ENCODE results near the gene VTN.

The VTN gene

DNA sequence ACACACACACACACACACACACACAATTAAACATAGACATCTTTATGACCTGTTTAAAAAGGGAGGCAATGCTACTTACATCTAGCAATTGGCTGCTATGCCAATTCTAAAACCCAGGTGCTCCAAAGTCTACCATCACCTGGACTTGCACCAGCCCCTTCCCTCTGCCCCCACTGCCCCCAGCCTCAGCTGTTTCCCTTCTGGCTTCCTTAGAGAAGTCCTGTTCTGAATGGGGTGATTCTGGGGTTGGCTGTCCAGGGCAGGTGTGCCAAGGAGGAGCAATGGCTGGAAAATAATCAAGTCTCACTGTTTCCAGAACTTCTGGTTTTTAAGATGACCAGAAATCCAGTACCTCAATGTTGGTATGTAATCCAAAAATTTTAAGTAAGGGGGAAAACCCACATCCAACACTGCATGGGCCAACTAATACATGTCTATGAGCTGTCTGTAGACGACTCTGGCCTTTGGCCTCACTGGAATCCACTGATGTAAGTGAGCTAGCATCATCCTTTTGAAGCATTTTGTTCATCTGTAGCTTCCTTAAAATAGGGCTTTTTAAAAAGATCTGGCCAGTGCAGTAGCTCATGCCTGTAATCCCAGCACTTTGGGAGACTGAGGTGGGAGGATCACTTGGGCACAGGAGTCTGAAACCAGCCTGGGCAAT is 36.9 kb downstream of the VTN start:
- H3K4me1 ChIP-seq (ENCODE audit: control extremely low read depth in 1 of 4, control insufficient read depth in 4 of 4, insufficient read depth in 4 of 4, low read length in 3 of 4): peaks cover 7 to 30% (median 22%) of the 10 kb centered on the region in 4 experiments
- DNase-seq: no peak
- no peak overlapping the region for H3K27ac ChIP-seq (ENCODE audit: insufficient read depth in 1 of 2, low read depth in 1 of 2, low read length in 2 of 2, poor library complexity in 1 of 2, severe bottlenecking in 2 of 2)
- WGBS (ENCODE audit: insufficient coverage): 89% methylated on average over 1 of the region's 1 CpG
- H3K4me3 ChIP-seq (ENCODE audit: control insufficient read depth in 1 of 7, extremely low read depth in 1 of 7, insufficient read depth in 4 of 7, low read depth in 2 of 7, low read length in 6 of 7): no peak overlapping the region
- no peaks in the 10 kb centered on the region for H3K27me3 ChIP-seq (replicated peaks in 2 of 5; ENCODE audit: control insufficient read depth in 4 of 5, insufficient read depth in 5 of 5, low read length in 4 of 5)
- H3K36me3 ChIP-seq (ENCODE audit: control insufficient read depth in 4 of 4, insufficient read depth in 4 of 4, low read length in 3 of 4): peaks cover 4 to 36% (median 26%) of the 10 kb centered on the region in 4 experiments
- POLR2A ChIA-PET: no interaction called here
- CTCF ChIA-PET: interaction anchor here (1.0 kb wide), 1 partner anchor 13 kb away, joined by 3 read pairs; no protein-coding TSS in a partner anchor
- no peaks in the 10 kb centered on the region for H3K9me3 ChIP-seq (ENCODE audit: control extremely low read depth in 1 of 5, control insufficient read depth in 4 of 5, insufficient read depth in 2 of 5, low read depth in 1 of 5, low read length in 4 of 5)

DNA sequence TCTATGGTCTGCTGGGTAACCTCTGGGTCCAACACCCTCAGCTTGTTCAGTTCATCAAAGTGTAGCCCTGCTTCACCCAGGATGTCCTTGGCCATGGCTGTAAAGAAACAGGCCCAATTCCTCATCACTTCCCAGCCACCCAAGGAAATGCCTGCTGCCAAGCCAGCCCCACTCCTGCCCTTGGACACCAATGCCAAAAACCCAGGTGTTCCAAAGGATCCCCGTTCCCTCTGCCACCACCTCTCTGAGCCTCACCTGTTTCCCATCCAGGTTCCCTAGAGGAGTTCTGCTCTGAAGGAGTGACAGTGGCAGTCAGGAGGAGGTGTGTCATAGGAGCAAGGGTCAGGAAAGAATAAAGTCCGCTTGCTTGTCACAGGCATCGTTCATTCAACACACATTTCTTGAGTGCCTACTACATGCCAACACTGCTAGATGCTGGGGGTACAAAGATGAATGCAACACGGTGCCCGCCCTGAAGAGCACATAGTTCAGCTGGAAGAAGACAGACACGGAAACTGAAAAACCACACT is 38.2 kb downstream of the VTN start:
- 100% methylated on average over 3 of the region's 6 CpGs for WGBS (ENCODE audit: insufficient coverage)
- POLR2A ChIA-PET: no interaction called here
- CTCF ChIA-PET: interaction anchor here (1.2 kb wide), 1 partner anchor 15 kb away, joined by 3 read pairs; no protein-coding TSS in a partner anchor
- Histone ChIP-seq H3K9me3 (ENCODE audit: control extremely low read depth in 1 of 5, control insufficient read depth in 4 of 5, insufficient read depth in 2 of 5, low read depth in 1 of 5, low read length in 4 of 5) (no peaks in the 10 kb centered on the region), H3K27me3 (replicated peaks in 2 of 5; ENCODE audit: control insufficient read depth in 4 of 5, insufficient read depth in 5 of 5, low read length in 4 of 5) (no peaks in the 10 kb centered on the region), H3K27ac (ENCODE audit: insufficient read depth in 1 of 2, low read depth in 1 of 2, low read length in 2 of 2, poor library complexity in 1 of 2, severe bottlenecking in 2 of 2) (no peak overlapping the region), H3K4me3 (ENCODE audit: control insufficient read depth in 1 of 7, extremely low read depth in 1 of 7, insufficient read depth in 4 of 7, low read depth in 2 of 7, low read length in 6 of 7) (no peak overlapping the region), H3K36me3 (ENCODE audit: control insufficient read depth in 4 of 4, insufficient read depth in 4 of 4, low read length in 3 of 4) (peaks cover 12 to 48% (median 34%) of the 10 kb centered on the region in 4 experiments), H3K4me1 (ENCODE audit: control extremely low read depth in 1 of 4, control insufficient read depth in 4 of 4, insufficient read depth in 4 of 4, low read length in 3 of 4) (peaks cover 7 to 27% (median 22%) of the 10 kb centered on the region in 4 experiments)
- no peak for DNase-seq

DNA sequence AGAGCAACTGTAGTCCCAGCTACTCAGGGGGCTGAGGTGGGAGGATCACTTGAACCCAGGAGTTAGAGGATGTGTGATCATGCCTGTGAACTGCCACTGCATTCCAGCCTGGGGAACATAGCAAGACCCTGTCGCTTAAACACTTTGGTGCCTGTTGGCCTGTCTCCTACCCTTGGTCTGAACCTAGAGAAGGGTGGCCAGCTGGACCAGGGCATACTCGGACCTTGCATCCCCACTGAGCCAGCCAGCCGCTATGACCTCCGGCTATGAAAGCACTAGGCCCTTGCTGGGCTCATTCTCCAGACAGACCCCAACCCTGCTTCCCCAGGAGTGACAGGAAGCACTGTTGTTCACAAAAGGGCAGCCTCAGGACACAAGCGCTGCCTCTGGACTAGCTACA is 39.4 kb downstream of the VTN start:
- Histone ChIP-seq H3K36me3 (ENCODE audit: control insufficient read depth in 4 of 4, insufficient read depth in 4 of 4, low read length in 3 of 4) (peaks cover 12 to 54% (median 42%) of the 10 kb centered on the region in 4 experiments), H3K9me3 (ENCODE audit: control extremely low read depth in 1 of 5, control insufficient read depth in 4 of 5, insufficient read depth in 2 of 5, low read depth in 1 of 5, low read length in 4 of 5) (no peaks in the 10 kb centered on the region), H3K4me1 (ENCODE audit: control extremely low read depth in 1 of 4, control insufficient read depth in 4 of 4, insufficient read depth in 4 of 4, low read length in 3 of 4) (peaks cover 7 to 17% (median 13%) of the 10 kb centered on the region in 4 experiments), H3K4me3 (ENCODE audit: control insufficient read depth in 1 of 7, extremely low read depth in 1 of 7, insufficient read depth in 4 of 7, low read depth in 2 of 7, low read length in 6 of 7) (no peak overlapping the region), H3K27ac (ENCODE audit: insufficient read depth in 1 of 2, low read depth in 1 of 2, low read length in 2 of 2, poor library complexity in 1 of 2, severe bottlenecking in 2 of 2) (no peak overlapping the region), H3K27me3 (replicated peaks in 2 of 5; ENCODE audit: control insufficient read depth in 4 of 5, insufficient read depth in 5 of 5, low read length in 4 of 5) (no peaks in the 10 kb centered on the region)
- no peak for DNase-seq
- POLR2A ChIA-PET: no interaction called here
- WGBS (ENCODE audit: insufficient coverage): 95% methylated on average over 5 of the region's 5 CpGs
- CTCF ChIA-PET: interaction anchor here (0.8 to 1.5 kb wide), 2 partner anchors 10 to 153 kb away, joined by 4 read pairs; no protein-coding TSS in a partner anchor

DNA sequence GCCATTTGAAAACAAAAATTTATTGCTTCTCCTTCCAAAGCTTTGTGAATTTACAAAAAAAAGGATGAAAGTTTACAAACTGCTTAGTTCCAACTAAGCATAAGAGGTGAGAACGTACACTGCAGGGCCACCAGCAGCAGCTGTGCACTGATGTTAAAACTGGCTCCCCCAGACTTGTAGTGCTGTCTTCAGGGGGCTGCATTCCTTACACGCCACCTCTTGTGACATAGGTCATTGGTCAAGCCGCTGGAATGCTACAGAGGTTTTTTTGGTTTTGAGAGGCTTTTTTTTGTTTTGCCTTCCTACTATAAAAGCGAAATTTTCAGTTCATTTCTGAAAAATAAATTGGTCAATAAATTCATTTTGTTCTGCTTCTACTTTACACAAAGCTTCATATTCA is 41.8 kb downstream of the VTN start:
- Histone ChIP-seq H3K9me3 (ENCODE audit: control extremely low read depth in 1 of 5, control insufficient read depth in 4 of 5, insufficient read depth in 2 of 5, low read depth in 1 of 5, low read length in 4 of 5) (no peaks in the 10 kb centered on the region), H3K4me3 (ENCODE audit: control insufficient read depth in 1 of 7, extremely low read depth in 1 of 7, insufficient read depth in 4 of 7, low read depth in 2 of 7, low read length in 6 of 7) (no peak overlapping the region), H3K27ac (ENCODE audit: insufficient read depth in 1 of 2, low read depth in 1 of 2, low read length in 2 of 2, poor library complexity in 1 of 2, severe bottlenecking in 2 of 2) (no peak overlapping the region), H3K36me3 (ENCODE audit: control insufficient read depth in 4 of 4, insufficient read depth in 4 of 4, low read length in 3 of 4) (peaks cover 12 to 57% (median 42%) of the 10 kb centered on the region in 4 experiments), H3K4me1 (ENCODE audit: control extremely low read depth in 1 of 4, control insufficient read depth in 4 of 4, insufficient read depth in 4 of 4, low read length in 3 of 4) (peaks cover 0 to 17% (median 9%) of the 10 kb centered on the region in 4 experiments), H3K27me3 (replicated peaks in 2 of 5; ENCODE audit: control insufficient read depth in 4 of 5, insufficient read depth in 5 of 5, low read length in 4 of 5) (no peaks in the 10 kb centered on the region)
- ChIA-PET POLR2A (interaction anchor here (0.6 kb wide), 1 partner anchor 51 kb away, joined by 3 read pairs; no protein-coding TSS in a partner anchor), CTCF (no interaction called here)
- 89% methylated on average over 1 of the region's 4 CpGs for WGBS (ENCODE audit: insufficient coverage)
- DNase-seq: no peak

DNA sequence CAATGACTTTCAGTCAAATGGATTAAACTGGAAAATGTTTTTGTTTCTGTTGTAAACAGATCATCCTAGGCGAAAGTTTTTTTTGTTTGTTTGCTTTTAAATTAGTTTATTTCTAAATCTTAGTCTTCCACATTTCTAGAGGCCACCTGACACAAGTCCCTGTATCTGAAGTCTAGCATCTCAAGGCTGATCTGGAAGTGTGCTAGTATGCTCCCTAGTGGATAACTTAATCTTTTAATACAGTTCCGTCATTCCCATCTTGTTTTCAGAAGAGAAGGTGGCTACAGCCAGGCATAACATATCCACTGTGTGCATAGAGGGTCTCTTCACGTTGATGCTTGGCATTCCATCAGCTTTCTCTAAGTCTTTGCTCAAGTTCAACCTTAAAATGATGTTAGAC is 42.4 kb downstream of the VTN start:
- POLR2A ChIA-PET: no interaction called here
- H3K4me1 ChIP-seq (ENCODE audit: control extremely low read depth in 1 of 4, control insufficient read depth in 4 of 4, insufficient read depth in 4 of 4, low read length in 3 of 4): peaks cover 0 to 22% (median 9%) of the 10 kb centered on the region in 4 experiments

DNA sequence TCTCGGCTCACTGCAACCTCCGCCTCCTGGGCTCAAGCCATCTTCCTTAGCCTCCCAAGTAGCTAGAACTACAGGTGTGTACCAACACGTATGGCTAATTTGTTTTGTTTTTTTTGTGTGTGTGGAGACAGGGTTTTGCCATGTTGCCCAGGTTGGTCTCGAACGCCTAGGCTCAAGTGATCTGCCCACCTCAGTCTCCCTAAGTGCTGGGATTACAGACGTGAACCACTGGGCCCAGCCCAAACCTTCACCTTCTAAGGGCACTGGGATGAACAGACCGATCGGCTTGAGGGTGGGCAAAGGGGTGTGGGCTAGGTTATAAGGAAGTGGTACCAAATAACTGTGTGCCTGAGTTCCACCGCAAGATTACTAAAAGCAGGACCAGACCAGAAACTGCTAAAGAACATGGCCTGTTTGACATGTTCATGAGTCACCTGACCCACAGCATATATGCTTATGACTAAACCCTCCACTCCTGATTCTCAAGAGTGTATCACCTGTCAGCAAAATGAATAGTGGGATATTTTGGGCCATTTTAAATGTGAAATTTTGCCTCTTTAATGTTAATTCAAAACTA is 43.0 kb downstream of the VTN start:
- 98% methylated on average over 4 of the region's 9 CpGs for whole genome bisulfite sequencing (ENCODE audit: insufficient coverage)
- peaks cover 12 to 56% (median 41%) of the 10 kb centered on the region in 4 experiments for H3K36me3 ChIP-seq (ENCODE audit: control insufficient read depth in 4 of 4, insufficient read depth in 4 of 4, low read length in 3 of 4)

More for the DNA sequence above, 42.4 kb downstream of the VTN start:
- DNase-seq: no peak
- peaks cover 12 to 57% (median 42%) of the 10 kb centered on the region in 4 experiments for H3K36me3 ChIP-seq (ENCODE audit: control insufficient read depth in 4 of 4, insufficient read depth in 4 of 4, low read length in 3 of 4)
- H3K4me3 ChIP-seq (ENCODE audit: control insufficient read depth in 1 of 7, extremely low read depth in 1 of 7, insufficient read depth in 4 of 7, low read depth in 2 of 7, low read length in 6 of 7): no peak overlapping the region
- no peaks in the 10 kb centered on the region for H3K27me3 ChIP-seq (replicated peaks in 2 of 5; ENCODE audit: control insufficient read depth in 4 of 5, insufficient read depth in 5 of 5, low read length in 4 of 5)
- H3K9me3 ChIP-seq (ENCODE audit: control extremely low read depth in 1 of 5, control insufficient read depth in 4 of 5, insufficient read depth in 2 of 5, low read depth in 1 of 5, low read length in 4 of 5): no peaks in the 10 kb centered on the region
- H3K27ac ChIP-seq (ENCODE audit: insufficient read depth in 1 of 2, low read depth in 1 of 2, low read length in 2 of 2, poor library complexity in 1 of 2, severe bottlenecking in 2 of 2): no peak overlapping the region
- CTCF ChIA-PET: no interaction called here
- WGBS (ENCODE audit: insufficient coverage): 96% methylated on average over 2 of the region's 3 CpGs

DNA sequence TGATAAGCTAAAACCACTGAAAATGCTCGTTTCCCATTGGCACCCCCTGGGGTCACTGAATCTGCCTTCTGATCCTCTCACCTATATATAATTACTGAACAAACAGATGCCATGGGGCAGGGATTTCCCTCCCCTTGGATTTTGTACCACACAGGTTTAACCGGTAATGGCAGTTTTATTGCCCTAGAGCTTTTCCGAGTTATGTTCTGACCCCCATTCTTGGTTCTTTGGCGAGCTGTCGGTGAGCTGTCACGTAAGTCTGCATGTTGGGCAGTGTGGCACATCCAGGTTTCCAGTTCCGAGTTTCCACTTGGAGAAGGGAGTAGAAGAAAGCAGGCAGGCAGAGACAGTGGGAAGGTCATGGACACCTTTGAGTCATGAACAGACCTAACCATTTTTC is 44.0 kb downstream of the VTN start:
- 96% methylated on average over 5 of the region's 7 CpGs for WGBS (ENCODE audit: insufficient coverage)
- H3K36me3 ChIP-seq (ENCODE audit: control insufficient read depth in 4 of 4, insufficient read depth in 4 of 4, low read length in 3 of 4): peaks cover 12 to 49% (median 32%) of the 10 kb centered on the region in 4 experiments
- no peak overlapping the region for H3K27ac ChIP-seq (ENCODE audit: insufficient read depth in 1 of 2, low read depth in 1 of 2, low read length in 2 of 2, poor library complexity in 1 of 2, severe bottlenecking in 2 of 2)

More for the DNA sequence above, 43.0 kb downstream of the VTN start:
- Histone ChIP-seq H3K27me3 (replicated peaks in 2 of 5; ENCODE audit: control insufficient read depth in 4 of 5, insufficient read depth in 5 of 5, low read length in 4 of 5) (no peaks in the 10 kb centered on the region), H3K4me1 (ENCODE audit: control extremely low read depth in 1 of 4, control insufficient read depth in 4 of 4, insufficient read depth in 4 of 4, low read length in 3 of 4) (peaks cover 0 to 28% (median 9%) of the 10 kb centered on the region in 4 experiments), H3K27ac (ENCODE audit: insufficient read depth in 1 of 2, low read depth in 1 of 2, low read length in 2 of 2, poor library complexity in 1 of 2, severe bottlenecking in 2 of 2) (no peak overlapping the region), H3K4me3 (ENCODE audit: control insufficient read depth in 1 of 7, extremely low read depth in 1 of 7, insufficient read depth in 4 of 7, low read depth in 2 of 7, low read length in 6 of 7) (no peak overlapping the region), H3K9me3 (ENCODE audit: control extremely low read depth in 1 of 5, control insufficient read depth in 4 of 5, insufficient read depth in 2 of 5, low read depth in 1 of 5, low read length in 4 of 5) (no peaks in the 10 kb centered on the region)
- no peak for DNase-seq
- POLR2A ChIA-PET: no interaction called here
- CTCF ChIA-PET: no interaction called here

More for the DNA sequence above, 44.0 kb downstream of the VTN start:
- peaks cover 0 to 35% (median 9%) of the 10 kb centered on the region in 4 experiments for H3K4me1 ChIP-seq (ENCODE audit: control extremely low read depth in 1 of 4, control insufficient read depth in 4 of 4, insufficient read depth in 4 of 4, low read length in 3 of 4)
- no peak for DNase-seq
- CTCF ChIA-PET: no interaction called here
- no peaks in the 10 kb centered on the region for H3K9me3 ChIP-seq (ENCODE audit: control extremely low read depth in 1 of 5, control insufficient read depth in 4 of 5, insufficient read depth in 2 of 5, low read depth in 1 of 5, low read length in 4 of 5)
- H3K4me3 ChIP-seq (ENCODE audit: control insufficient read depth in 1 of 7, extremely low read depth in 1 of 7, insufficient read depth in 4 of 7, low read depth in 2 of 7, low read length in 6 of 7): no peak overlapping the region
- POLR2A ChIA-PET: no interaction called here
- H3K27me3 ChIP-seq (replicated peaks in 2 of 5; ENCODE audit: control insufficient read depth in 4 of 5, insufficient read depth in 5 of 5, low read length in 4 of 5): no peaks in the 10 kb centered on the region
